Peyer's patch (tissue), 4 donors: Measurements from ENCODE around the gene ZNF827.

Experiments
- POLR2A ChIP-seq, 2 donors: fragments of 450-650 bp; IDR thresholded peaks; one replicate each; pipeline ENCODE4 v1.5.1; 2017; ENCODE audit warnings: antibody characterized with exemption in 2 of 2, mild to moderate bottlenecking in 2 of 2, moderate library complexity in 2 of 2
- TF ChIP-seq, protein P1 (sequence below), 6 experiments: fragments of 450-650 bp in 4 of 6; fragments of 200-600 bp in 2 of 6; sonication (generic) in 1 of 6; IDR thresholded peaks; one replicate each; pipeline ENCODE4 v1.5.1; 2017 to 2019; ENCODE audit warnings: antibody characterized with exemption in 6 of 6, mild to moderate bottlenecking in 3 of 6, moderate library complexity in 1 of 6

DNA sequence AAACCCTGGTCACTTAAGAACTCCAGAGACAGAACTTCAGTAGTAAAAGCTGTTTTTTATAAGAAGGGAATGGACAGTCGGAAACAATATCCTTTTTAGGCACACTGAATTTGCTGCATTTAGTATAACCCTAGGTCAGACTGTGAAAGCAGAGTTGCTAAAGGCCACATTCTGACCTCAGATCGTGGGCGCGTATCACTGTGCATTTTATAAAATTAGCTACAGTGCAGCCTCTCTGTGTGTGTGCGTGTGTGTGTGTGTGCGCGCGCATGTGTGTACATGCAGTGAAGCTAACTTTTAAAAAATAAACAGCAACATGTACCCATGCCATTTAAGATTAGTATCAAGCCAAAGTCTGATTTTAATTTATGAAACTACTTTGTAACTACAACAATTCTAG, 8.0 kb downstream of the ZNF827 start:
- TF ChIP-seq, protein P1, sequence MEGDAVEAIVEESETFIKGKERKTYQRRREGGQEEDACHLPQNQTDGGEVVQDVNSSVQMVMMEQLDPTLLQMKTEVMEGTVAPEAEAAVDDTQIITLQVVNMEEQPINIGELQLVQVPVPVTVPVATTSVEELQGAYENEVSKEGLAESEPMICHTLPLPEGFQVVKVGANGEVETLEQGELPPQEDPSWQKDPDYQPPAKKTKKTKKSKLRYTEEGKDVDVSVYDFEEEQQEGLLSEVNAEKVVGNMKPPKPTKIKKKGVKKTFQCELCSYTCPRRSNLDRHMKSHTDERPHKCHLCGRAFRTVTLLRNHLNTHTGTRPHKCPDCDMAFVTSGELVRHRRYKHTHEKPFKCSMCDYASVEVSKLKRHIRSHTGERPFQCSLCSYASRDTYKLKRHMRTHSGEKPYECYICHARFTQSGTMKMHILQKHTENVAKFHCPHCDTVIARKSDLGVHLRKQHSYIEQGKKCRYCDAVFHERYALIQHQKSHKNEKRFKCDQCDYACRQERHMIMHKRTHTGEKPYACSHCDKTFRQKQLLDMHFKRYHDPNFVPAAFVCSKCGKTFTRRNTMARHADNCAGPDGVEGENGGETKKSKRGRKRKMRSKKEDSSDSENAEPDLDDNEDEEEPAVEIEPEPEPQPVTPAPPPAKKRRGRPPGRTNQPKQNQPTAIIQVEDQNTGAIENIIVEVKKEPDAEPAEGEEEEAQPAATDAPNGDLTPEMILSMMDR (IDR thresholded peaks at IDR 0.05), result no peak
- no peak for TF ChIP-seq POLR2A (IDR thresholded peaks at IDR 0.05)
